Measurements from ENCODE around the gene CEP164. TPM values are rescaled to one million over a fixed set of nuclear protein-coding genes. Genes with fewer than 3 reads are reported as not detected.

CEP164 gene
- total RNA-seq, 1 donor from 2014 or later: 28.8 TPM

DNA sequence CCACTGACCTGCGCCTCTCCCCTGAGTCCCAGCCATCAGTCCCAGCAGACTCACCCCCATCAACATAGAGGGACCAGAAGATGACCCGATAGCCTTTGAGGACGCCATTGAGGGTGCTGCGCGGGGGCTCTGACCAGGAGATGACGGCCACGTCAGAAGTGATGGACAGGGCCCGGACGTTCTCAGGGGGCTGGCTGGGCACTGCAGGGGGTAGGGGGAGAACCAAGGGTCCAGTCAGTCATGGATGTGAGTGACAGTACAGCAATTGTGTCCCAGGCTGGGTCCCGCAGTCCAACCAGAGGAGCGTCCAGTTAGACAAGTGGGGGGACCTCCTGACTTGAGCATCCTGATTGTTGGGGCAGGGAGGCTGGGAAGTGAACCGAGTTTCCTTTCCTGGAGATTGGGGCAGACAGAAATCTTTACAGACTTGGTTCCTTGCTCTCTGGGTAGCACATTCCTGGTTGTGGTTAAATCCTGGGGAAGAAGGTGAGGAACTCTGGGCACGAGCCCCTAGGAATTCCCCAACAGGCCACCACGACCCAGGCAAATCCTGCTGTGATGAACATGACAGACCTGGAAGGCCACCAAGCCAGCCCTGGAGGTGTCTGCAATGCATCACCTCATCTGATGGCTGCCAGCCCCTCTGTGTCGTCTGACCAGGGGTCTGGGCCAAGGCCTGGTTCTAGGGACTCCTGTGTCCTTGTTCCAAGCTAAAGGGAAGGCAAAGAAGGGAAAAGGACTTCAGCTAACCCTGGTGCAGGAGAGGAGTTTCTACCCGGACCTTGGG, 133.9 kb downstream of the CEP164 start:
- TF ChIP-seq, protein P1, sequence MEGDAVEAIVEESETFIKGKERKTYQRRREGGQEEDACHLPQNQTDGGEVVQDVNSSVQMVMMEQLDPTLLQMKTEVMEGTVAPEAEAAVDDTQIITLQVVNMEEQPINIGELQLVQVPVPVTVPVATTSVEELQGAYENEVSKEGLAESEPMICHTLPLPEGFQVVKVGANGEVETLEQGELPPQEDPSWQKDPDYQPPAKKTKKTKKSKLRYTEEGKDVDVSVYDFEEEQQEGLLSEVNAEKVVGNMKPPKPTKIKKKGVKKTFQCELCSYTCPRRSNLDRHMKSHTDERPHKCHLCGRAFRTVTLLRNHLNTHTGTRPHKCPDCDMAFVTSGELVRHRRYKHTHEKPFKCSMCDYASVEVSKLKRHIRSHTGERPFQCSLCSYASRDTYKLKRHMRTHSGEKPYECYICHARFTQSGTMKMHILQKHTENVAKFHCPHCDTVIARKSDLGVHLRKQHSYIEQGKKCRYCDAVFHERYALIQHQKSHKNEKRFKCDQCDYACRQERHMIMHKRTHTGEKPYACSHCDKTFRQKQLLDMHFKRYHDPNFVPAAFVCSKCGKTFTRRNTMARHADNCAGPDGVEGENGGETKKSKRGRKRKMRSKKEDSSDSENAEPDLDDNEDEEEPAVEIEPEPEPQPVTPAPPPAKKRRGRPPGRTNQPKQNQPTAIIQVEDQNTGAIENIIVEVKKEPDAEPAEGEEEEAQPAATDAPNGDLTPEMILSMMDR (IDR thresholded peaks at IDR 0.05; ENCODE audit: insufficient read depth, low read length, poor library complexity, severe bottlenecking): no peak
- Histone ChIP-seq H3K4me3 (ENCODE audit: low read depth, low read length) (no peak overlapping the region), H3K27me3 (ENCODE audit: control insufficient read depth, insufficient read depth, low read length) (peaks cover 5% of the 10 kb centered on the region), H3K36me3 (ENCODE audit: control insufficient read depth, insufficient read depth, low read length) (no peaks in the 10 kb centered on the region)
- DNase-seq (ENCODE audit: low read depth): no peak

DNA sequence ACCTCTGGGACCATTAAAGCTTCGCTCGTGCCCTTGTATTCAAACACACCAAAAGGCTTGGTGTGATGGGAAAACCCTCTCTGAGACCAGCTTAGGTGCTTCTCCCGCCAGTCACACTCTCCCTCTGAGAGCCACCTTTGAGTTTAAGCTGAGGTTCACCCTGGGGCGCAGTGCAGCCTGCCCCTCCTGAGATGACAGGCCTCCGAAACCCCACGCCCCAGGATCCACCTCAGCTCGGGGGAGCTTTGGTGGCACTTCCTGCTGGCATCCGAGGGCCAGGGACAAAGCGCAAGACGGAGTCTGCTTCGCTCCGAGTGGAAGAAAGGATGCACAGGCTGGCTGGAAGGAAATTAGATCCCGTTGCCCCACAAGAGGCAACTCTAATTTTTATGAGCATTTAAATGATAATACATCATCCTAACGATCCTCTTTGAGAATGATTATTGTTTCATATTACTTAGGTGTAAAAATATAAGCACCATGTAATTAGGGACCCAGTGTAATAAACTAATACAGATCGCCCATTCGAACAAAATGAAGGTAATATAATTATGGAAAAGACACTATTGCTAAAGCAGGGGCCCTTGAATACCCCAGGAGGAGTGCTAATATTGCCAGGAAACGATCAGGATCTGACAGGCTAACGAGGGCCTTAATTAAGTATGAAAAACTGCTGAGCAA, 134.7 kb downstream of the CEP164 start:
- TF ChIP-seq, protein P1 (IDR thresholded peaks at IDR 0.05; ENCODE audit: insufficient read depth, low read length, poor library complexity, severe bottlenecking): no peak
- DNase-seq (ENCODE audit: low read depth): no peak
- Histone ChIP-seq H3K36me3 (ENCODE audit: control insufficient read depth, insufficient read depth, low read length) (no peaks in the 10 kb centered on the region), H3K4me3 (ENCODE audit: low read depth, low read length) (no peak overlapping the region), H3K27me3 (ENCODE audit: control insufficient read depth, insufficient read depth, low read length) (peaks cover 5% of the 10 kb centered on the region)

DNA sequence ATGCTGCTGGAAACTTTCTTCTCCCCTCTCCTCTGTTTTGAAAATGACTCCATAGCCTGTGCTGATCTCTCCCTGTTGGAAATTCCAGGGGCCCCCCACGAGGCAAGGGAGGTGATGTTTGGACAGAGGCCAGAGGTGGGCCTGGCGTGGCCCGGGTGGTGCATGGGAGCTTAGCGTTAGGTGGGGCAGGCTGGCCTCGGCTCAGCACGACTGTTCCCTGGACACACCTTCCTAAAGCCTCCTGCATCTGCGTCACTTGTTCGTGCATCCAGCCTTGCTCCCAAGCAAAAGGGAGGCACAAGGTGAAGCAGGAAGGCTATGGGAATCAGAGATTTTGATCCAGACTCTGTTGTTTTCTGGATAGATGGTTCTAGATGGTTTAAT, 135.2 kb downstream of the CEP164 start:
- no peaks in the 10 kb centered on the region for H3K36me3 ChIP-seq (ENCODE audit: control insufficient read depth, insufficient read depth, low read length)
- DNase-seq (ENCODE audit: low read depth): no peak
- H3K27me3 ChIP-seq (ENCODE audit: control insufficient read depth, insufficient read depth, low read length): peaks cover 5% of the 10 kb centered on the region
- H3K4me3 ChIP-seq (ENCODE audit: low read depth, low read length): no peak overlapping the region
- TF ChIP-seq, protein P1 (IDR thresholded peaks at IDR 0.05; ENCODE audit: insufficient read depth, low read length, poor library complexity, severe bottlenecking): no peak

Other genes starting within 250 kb of the CEP164 start
- 12.9 and 16.5 TPM in 2 replicates for gene SIK3, start 229.4 kb upstream of the CEP164 start, total RNA-seq
- 104 and 116 TPM in 2 replicates for gene PAFAH1B2, start 183.6 kb upstream of the CEP164 start, total RNA-seq
- 12.9 and 14.6 TPM in 2 replicates for gene SIDT2, start 149.1 kb upstream of the CEP164 start, total RNA-seq
- 1,785 and 1,816 TPM in 2 replicates for gene TAGLN, start 128.5 kb upstream of the CEP164 start, total RNA-seq
- 38.3 and 51.8 TPM in 2 replicates for gene PCSK7, start 95.8 kb upstream of the CEP164 start, total RNA-seq
- gene RNF214, start 95.2 kb upstream of the CEP164 start, total RNA-seq: 11.7 and 14.0 TPM in 2 replicates
- gene BACE1-AS, start 36.5 kb upstream of the CEP164 start, total RNA-seq: 4.9 and 5.9 TPM in 2 replicates
- 13.6 and 17.2 TPM in 2 replicates for gene BACE1, start 11.6 kb upstream of the CEP164 start, total RNA-seq

Measured in kidney epithelial cell (primary cell).